Activated naive CD4-positive, alpha-beta T cell treated with Interleukin-2 at 50 U/mL for 16 hours (primary cell): Measurements from ENCODE around the gene FLOT1.
"Not testable (repeated sequence)": the region's sequence is repeated elsewhere in the genome, so short reads cannot be mapped to it uniquely, and the experiment has no call there.

ENCODE experiments used
- DNase-seq: peaks from one replicate; pipeline ENCODE4 v3.0.0-alpha.2; 2020

FLOT1 gene

DNA sequence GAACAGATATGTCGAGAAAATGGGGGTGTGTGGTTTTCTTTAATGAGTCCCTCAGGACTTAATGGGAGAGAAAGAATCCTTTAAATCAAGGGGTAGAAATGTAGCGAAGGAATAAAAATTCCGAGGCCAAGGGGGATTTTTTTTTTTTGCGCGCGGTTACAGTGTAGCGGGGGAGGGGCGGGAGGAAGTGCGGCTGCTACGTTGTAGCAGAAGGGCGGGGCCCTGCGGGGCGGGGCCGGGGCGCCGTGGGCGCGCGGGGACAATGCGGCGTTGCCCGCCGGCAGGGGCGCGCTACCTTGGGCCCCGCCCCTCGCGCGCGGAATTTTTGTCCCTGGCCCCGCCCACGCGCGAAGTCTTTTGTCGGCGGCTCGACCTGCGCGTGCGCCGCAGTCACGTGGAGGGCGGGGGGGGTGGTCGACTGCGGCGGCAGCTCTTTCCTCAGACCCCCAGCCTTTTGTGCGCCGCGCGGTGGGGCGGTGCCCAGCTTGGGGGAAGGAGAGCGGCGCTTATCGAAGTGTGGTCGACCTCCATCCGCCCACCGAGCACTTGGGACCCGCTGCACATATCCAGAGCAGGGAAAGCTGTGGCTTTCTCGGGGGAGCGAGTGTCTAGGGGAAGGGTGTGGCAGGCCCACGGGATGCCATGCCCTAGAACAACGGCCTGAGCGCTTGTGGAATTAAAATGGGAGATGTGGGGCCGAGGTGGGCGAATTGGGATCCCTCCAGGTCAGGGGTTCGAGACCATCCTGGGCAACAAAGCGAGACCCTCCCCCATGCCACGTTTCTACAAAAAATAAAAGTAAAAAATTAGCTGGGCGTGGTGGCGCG is 21.1 kb downstream of the FLOT1 start:
- DNase-seq: peak; percentile 97

DNA sequence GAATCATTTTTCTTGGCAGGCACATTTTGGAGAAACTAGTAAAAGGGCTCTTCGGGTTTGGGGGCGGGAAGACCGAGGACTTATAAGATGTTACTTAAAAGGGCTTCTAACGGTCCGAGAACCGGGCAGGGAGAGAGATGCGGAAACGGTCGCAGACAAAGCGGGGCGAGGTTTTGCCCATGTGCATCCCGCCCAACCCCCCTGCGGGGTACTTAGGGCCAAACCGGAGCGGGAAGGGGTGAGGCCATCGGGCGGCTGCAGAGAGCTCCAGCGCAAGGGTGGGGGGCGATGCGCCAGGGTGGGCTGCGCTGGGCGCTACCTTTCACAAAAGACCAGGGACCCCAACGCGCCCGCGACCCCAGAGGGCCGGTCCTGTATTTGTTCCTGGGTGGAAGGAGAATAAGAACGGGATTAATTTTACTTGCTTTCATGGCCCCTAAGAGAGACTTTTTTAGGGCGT is 21.7 kb downstream of the FLOT1 start:
- DNase-seq: peak; percentile 72

DNA sequence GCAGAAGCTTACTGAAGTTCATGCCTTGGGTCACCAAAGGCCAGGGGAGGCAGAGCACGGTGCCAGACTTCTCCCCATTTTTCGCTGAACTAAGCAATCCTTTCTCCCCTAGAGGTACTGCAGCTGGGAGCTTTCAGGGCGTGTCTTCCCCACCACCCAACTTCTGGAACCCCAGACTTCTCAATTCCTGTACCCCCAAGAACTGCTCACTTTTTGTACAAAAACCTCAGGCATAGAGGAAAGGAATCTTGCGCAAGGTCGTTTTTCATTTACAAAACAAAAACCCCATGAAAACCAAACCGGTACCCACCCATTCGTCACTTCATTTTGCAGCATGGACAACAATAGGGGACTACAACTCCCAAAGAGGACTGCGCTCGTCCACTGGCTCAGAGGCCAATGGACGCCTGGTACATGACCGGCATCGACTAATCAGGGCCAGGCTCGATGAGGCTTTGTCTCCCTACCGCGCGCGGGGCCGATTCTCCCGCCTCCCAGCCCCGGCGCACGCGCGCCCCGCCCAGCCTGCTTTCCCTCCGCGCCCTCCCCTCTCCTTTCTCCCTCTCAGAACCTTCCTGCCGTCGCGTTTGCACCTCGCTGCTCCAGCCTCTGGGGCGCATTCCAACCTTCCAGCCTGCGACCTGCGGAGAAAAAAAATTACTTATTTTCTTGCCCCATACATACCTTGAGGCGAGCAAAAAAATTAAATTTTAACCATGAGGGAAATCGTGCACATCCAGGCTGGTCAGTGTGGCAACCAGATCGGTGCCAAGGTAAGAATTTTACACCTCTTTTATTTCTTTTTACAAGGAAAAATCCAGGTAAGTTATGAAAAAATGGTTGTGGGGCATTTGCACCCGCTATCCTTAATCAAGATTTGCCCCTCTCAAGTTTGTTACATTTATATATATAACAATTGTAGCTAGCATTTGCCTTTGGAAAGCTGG is 22.4 kb downstream of the FLOT1 start, which contains the start of gene TUBB:
Gene TUBB (plus strand): TSS at position 562 of the 947 bp plus-strand sequence. CDS start 155 bp downstream, at position 717.
- DNase-seq: peak; percentile 95

DNA sequence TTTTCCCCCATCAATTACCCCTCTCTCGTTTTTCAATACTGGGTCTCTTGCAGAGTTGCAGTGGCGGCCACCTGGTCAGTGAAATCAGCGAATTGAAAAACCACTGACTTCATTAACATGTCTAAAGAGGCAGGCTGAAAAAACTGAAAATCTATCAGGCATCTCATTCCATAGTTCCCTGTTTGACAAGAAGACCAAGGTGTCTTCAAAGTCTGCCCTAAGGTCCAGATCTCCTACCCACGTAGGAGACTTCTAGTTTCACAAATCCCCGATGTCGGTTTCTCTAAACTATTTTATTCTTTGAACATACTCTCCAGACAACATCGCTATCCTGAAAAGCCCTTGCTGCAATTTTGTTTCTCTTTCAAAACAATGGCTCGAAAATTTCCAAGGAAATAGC is 23.1 kb downstream of the FLOT1 start:
- no peak for DNase-seq

DNA sequence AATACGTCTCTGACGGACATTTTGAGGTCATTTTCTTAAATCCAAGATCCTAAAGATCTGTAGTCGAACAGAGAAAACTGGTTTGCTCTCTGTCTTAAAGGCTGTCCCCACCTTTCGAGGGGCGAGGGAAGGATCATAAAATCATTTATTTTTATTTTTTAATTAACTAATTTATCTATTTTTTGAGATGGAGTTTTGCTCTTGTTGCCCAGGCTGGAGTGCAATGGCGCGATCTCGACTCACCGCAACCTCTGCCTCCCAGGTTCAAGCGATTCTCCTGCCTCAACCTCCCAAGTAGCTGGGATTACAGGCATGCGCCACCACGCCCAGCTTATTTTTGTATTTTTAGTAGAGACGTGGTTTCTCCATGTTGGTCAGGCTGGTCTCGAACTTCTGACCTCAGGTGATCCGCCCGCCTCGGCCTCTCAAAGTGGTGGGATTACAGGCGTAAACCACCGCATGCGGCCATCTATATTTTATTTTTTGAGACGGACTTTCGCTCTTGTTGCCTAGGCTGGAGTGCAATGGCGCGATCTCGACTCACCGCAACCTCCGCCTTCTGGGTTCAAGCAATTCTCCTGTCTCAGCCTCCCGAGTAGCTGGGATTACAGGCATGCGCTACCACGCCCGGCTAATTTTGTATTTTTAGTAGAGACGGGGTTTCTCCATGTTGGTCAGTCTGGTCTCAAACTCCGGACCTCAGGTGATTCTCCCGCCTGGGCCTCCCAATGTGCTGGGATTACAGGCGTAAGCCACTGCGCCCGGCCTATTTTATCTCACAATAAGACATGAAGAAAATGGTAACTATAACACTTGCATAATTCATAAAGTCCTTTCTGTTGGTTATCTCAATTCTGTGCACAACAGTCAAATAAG is 24.4 kb downstream of the FLOT1 start:
- DNase-seq: not testable (repeated sequence)

DNA sequence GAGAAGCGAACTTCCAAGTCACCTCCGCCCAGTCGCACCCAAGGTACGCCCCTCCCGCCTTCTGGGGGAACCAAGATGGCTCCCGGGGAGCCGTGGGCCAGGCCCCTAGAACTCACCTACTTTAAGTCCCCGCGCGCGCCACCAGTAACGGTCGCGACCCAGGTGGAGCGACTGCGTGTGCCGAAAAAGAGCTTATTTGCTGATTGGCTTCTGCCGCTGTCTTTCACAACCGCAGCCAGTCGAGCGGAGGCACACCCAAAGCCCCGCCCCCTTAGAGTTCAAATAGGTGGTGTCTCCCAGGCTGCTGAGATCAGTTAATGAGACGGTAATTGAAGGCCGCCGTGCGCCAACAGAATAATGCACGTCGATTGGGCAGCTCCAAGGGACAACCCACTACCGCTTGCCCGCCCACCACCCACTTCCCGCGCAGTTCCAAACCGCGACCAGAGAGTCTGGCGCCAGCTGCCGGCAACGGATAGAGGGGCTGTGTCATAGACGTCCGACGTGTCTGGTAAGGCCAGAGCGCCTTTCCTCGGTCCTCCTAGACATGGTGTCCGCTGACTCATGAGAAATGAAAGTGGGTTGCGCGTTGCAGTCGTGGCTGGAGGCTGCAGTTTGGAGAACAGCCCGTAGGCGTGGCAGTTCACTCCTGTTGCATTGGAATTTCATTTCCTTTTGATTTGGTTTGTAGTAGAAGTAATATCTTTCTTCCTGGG is 25.2 kb downstream of the FLOT1 start, which contains the start of gene MDC1:
Gene MDC1 (minus strand): TSS at position 153 of the 716 bp plus-strand sequence. CDS start 2,106 bp downstream, outside the sequence.
- DNase-seq: peak; percentile 99

DNA sequence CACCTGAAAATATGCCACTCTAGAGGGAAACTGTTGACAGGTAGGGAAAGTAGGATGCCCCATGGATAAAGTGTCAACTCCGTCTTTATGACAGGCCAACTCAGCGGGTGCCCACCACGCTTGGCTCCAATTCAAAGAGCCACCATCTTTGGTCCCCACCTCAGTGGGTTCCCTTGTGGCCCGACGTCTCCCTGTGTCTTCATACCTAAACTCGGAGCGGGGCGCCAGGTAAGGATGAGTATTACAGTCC is 25.7 kb downstream of the FLOT1 start:
- DNase-seq: no peak

DNA sequence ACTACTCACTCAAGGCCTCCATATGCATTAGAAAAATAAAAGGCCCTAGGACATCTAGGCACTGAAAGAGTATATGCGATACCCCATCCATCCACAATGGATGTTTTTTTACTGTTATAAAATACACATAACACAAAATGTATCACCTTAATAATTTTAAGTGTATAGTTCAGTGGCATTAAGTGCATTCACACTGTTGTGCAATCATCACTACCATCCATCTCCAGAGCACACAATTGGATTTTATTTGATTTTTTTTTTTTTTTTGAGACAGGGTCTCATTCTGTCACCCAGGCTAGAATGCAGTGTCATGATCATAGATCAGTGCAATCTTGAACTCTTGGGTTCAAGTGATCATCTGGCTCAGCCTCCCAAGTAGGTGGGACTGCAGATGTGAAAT is 28.2 kb downstream of the FLOT1 start:
- no peak for DNase-seq

DNA sequence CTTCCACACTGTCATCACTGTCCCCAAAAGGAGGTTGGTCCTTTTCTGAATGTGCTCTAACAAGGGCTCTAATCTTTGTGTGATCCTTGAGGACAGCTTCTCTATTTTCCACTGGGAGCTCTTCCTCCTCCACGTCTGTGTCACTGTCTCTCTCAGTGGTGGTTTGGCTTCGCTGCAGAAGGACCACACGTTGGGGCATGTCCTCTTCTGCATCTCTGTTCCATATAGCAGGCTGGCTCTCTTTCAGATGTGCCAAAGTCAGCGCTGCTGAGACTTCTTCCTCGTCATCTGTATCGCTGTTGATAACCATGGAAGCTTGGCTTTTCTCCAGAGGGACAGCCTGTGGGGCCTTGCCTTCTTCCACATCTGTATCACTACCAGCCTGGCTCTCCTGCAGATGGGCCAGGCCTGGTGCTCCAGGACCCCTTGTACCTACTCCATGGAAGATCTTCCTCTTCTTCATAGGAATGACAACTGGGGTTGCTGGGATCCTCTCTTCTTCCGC is 30.0 kb downstream of the FLOT1 start:
- no peak for DNase-seq

DNA sequence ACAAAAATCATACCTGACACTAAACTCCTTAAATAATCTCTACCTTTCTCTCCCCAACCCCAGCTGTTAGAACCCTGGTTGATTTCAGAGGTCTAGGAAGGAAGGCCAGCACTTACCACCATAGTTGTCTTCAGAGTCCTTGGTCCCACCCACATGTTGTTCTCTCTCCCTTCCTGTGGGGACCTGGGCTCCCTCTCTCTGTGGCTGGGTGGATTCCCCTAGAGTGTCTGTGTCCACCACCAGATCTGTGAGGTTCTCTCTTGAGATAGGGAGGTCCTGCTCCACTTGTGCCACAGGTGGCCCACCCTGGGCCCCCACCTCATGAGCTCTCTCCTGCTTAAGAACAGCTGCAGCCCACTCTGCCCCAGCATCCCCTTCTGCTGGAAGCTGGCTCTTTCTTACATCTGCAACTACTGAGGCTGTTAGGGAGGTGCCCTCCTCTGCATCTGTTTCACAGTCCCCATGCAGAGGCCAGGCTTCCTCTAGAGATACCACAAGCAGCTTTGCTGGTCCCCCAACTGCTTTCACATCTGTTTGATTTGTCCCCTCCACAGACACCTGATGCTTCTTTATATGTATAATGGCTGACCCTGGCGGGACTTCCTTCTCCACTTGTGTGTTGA is 30.6 kb downstream of the FLOT1 start:
- no peak for DNase-seq

DNA sequence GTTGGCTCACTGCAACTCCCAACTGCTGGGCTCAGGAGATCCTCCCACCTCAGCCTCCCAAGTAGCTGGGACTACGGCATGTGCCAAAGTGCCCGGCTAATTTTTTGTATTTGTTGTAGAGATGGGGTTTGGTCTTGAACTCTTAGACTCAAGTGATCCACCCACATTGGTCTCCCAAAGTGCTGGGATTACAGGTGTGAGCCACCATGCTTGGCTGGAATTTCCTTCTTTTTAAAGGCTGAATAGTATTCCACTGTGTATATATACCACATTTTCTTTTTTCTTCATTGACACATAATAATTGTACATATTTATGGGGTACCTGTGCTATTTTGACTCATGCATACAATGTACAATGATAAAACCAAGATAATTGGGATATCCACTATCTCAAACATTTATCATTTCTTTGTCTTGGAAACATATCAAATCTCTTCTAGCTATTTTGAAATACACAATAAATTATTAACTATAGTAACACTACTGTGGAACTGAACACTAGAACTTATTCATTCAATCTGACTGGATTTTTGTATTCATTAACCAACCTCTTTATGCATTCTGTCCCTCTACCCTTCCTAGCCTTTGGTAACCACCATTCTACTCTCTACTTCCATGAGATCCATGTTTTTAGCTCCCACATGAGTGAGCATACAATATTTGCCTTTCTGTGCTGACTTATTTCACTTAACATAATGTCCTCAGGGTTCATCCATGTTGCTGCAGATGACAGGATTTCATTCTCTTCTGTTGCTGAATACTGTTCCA is 33.2 kb downstream of the FLOT1 start:
- DNase-seq: no peak

DNA sequence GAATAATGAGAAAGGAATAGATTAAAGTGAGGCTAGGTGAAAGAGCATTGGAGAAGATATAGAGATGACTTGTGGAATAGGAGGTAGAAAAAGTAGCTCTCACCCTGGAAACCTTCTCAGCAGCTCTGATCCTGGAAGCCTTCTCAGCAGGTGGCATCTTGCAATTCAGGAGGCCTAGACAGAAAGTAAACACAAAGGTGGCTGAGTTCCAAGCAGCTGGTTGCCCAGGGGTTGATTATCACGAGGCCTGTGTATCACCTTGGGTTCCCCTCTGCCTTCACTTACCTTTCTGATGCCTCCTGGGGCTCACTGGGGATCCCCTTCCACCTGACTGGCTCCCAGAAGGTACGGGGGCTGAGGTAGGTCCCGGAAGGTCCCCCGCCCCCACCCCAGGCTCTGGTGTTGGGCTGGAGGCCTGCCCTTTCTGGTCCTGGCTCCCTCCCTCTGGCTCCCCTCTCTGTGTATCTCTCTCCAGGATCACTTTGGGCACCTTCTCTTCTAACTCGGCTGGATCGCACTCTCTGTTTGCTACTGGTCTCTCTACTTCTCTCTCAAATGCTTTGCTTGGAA is 35.1 kb downstream of the FLOT1 start:
- no peak for DNase-seq

DNA sequence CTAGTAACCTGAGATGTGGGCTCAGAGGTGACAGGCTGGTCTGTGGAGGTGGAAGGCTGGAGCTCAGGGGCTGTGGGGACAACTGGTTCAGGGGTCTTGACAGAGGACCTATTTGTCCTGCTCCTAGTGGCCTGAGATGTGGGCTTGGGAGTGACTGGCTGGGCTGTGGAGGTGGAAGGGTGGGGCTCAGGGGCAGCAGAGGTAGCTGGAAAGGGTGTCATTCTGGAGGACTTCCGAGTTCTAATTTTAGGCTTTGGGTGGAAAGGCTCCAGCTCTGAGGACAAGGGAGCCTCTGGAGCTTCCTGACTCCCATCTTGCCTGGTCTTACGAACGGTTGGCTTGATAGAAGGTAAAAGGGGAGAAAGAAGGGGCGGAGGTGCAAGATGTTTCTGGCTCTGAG is 36.9 kb downstream of the FLOT1 start:
- DNase-seq: no peak

DNA sequence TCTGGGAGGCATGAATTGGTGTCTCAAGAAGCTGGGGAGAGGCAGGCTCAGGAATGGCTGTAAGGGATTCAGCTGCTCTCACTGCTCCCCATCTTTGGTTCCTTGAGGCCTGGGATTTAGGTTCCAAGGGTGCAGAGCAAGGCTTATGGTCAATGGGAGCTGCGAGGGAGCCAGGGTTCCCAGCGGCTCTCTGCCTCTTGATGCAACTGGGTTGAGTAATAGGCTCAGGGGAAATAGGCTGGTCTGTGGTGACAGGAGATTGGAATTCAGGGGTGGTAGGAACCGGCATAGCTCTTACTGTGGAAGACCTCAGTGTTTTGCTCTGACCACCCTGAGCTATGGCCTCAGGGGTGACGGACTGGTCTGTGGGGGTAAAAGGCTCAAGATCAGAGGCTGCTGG is 38.7 kb downstream of the FLOT1 start:
- no peak for DNase-seq

DNA sequence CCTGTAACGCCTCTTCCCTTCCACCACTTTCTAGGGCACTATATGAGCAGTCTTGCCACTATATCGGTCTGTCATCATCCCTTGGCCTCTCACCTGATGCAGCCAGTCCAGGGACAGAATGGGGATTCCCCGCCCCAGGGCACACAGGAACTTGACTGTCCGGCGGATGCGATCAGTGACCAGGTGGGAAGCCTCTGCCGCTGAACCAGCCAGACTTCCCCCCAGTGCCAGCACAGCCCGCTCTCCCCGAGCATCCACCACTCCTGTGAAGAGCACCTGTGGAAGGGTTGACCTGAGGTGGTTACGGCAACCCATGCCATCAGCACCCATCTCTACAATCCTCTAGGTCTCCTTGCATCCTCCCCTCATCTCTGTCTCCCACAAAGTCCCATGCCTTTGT is 39.5 kb downstream of the FLOT1 start:
- no peak for DNase-seq

DNA sequence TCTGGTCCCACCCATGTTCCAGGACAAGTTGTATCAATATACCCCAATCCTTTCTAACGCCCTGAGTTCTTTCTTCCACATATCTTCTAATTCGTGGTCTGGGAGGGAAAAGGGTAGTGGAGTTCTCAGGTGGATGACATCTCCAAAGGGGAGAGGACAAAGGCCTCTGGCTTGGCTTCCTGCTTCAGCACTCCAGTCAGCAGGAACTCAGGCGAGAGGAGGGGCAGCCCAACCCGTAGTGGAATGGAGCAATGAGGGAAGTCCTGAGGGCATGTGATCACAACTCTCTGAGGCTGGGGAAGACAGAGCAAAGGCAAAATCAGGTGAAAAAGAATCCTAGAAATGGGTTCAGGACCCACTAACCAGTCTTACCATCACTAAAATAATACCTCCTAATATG is 42.1 kb downstream of the FLOT1 start:
- no peak for DNase-seq

DNA sequence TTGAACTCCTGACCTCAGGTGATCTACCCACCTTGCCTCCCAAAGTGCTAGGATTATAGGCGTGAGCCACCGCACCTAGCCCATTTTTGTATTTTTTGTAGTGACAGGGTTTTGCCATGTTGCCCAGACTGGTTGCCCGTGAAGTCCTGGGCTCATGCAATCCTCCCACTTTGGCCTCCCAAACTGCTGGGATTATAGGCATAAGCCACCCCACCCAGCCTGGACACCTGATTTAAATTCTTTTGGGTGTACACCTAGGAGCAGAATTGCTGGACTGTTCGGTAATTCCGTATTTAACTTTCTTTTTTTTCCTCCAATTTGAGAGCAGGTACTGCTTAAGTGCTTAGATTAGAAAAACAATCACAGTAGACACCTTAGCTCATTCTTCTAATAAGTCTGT is 46.1 kb downstream of the FLOT1 start:
- DNase-seq: no peak

DNA sequence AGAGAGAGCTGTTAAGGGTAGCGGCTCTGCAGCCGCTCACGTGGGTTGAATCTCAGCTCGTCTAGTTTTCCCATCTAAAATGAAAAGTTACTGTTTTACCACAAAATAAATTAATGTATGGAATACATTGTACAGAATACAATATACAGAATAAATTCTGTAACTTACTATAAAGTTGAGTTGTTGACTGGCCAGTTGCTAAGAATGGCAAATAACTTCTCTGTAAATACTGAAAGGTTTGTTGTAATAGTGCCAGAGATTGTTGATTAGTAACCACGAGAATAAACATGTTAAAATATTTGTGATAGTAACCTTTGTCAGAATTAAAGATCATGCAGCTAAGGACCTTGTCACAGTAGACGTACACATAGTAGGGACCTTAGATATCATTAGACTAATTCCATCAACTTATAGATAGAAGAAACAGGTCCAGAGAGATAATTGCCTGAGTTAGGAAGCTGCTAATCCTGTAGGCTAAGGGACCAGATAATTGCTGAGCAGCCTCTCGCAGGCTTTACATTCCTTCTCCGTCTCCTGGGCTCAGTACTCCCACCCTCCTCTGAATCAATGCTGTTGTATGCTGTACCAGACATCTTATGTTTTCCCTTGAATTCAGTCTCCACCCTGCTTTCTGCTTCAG is 51.2 kb downstream of the FLOT1 start:
- no peak for DNase-seq

DNA sequence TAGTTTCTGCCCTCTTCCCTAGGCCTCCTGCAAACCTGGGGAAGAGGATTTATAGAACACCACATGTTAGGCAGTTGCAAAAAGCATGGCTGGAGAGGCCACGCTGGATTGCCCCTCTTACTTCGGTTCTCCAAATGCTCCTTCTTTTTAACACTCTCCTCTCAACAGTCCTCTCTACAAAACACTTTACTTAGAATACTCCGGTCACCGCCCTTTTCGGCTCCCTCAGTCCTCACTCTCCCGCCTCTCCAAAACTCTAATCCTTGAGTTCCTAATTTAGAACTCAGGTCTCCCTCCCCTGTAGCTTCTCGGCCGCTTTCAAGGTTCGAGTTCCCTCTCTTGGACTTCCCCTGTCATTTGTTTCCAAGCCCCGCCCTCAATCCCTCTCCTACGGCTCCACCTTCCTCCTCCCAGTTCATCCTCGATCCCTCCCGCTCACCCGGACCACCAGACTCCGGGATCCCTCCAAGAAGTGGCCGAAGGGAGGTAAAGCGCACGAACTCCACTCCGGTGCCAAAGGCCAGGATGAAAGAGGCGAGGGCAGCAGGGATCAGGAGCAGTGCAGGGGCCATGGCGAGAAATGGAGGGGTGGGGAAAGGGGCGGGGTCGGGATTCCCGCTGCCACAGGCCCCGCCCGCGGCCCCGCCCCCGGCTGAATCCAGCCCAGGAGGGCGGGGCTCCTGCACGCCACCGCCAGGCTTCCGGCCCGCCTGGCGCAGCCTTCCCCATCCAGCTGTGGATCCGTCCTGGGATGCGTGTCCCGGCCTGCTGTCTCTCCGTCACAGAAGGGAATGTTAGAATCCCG is 51.9 kb downstream of the FLOT1 start, which contains the start of gene NRM:
Gene NRM (minus strand): TSS at position 582 of the 805 bp plus-strand sequence. CDS start 10 bp downstream, at position 572.
- peak; percentile 74 for DNase-seq
